AML-193 (cell line): ENCODE data around the gene VIT.

Source experiments
- DNase-seq, 2 experiments: peaks; one replicate each; lab custom pipeline; 2025; lab: John Stamatoyannopoulos, UW

VIT gene

DNA sequence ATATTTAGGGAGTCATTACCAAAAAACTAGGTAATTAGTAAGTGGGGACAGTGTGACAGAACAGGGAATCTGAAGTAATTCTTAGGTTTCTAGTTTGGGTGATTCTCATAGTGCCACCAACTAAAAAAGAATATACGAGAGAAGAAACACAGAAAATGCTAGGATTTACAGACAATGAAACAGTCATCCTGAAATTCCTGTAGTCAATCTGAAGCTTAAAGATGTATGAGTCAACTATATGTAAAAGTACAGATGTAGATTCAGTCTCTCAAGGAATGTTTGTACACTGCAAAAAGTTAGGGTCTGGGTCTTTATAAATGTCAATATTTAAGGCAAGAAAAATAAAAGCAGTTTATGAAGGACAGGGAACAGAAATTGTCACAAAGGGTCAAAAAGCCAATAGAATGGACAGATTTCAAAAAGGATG, 162.9 kb downstream of the VIT start:
- DNase-seq, result no peak

DNA sequence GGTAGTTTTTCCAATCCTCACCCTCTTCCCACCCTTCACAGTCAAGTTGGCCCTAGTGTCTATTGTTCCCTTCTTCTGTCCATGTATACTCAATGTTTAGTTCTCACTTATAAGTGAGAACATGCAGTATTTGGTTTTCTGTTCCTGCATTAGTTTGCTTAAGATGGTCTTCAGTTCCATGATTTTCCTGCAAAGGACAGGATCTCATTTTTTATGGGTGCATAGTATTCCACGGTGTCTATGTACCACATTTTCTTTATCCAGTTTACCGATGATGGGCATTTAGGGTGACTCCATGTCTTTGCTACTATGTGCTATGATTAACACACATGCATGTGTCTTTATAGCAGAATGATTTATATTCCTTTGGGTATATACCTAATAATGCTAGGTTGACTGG, 165.4 kb downstream of the VIT start:
- no peak for DNase-seq
